Hepatocyte (in vitro differentiated cells): ENCODE measurements around the gene SNX20. TPM values are rescaled to one million over a fixed set of nuclear protein-coding genes. Genes with fewer than 3 reads are reported as not detected.

Source experiments
- DNase-seq: peaks from one replicate; pipeline ENCODE4 v3.0.0-alpha.2; 2016; ENCODE audit warnings: low spot score
- H2AFZ ChIP-seq: fragments of 200-600 bp; sonication (generic); 2 replicates; pipeline ENCODE4 v1.6.0; 2016; ENCODE audit warnings: antibody characterized with exemption, mild to moderate bottlenecking
- H3K27ac ChIP-seq: fragments of 200-600 bp; sonication (generic); 2 replicates; pipeline ENCODE4 v1.5.1; 2016; ENCODE audit warnings: mild to moderate bottlenecking
- H3K27me3 ChIP-seq: fragments of 200-600 bp; sonication (generic); 2 replicates; pipeline ENCODE4 v1.6.1; 2016
- H3K36me3 ChIP-seq: fragments of 200-600 bp; sonication (generic); replicated peaks from 2 replicates; pipeline ENCODE4 v1.5.1; 2016; ENCODE audit warnings: low read depth; ENCODE audit not compliant: insufficient read depth
- H3K4me1 ChIP-seq: fragments of 200-600 bp; sonication (generic); 2 replicates; pipeline ENCODE4 v1.5.1; 2016; ENCODE audit warnings: mild to moderate bottlenecking, moderate library complexity; ENCODE audit not compliant: insufficient read depth
- H3K4me2 ChIP-seq: fragments of 200-600 bp; sonication (generic); 2 replicates; pipeline ENCODE4 v1.6.0; 2016
- H3K4me3 ChIP-seq: fragments of 200-600 bp; sonication (generic); 2 replicates; pipeline ENCODE4 v1.5.1; 2016; ENCODE audit warnings: mild to moderate bottlenecking
- H3K79me2 ChIP-seq: fragments of 200-600 bp; sonication (generic); 2 replicates; pipeline ENCODE4 v1.6.0; 2017; ENCODE audit warnings: mild to moderate bottlenecking
- H3K9me2 ChIP-seq: fragments of 200-600 bp; sonication (generic); replicated peaks from 2 replicates; pipeline ENCODE4 v1.6.0; 2017; ENCODE audit warnings: mild to moderate bottlenecking; ENCODE audit not compliant: insufficient read depth
- H3K9me3 ChIP-seq: fragments of 200-600 bp; sonication (generic); 2 replicates; pipeline ENCODE4 v1.5.1; 2016; ENCODE audit warnings: low read depth, mild to moderate bottlenecking
- H4K20me1 ChIP-seq: fragments of 200-600 bp; sonication (generic); 2 replicates; pipeline ENCODE4 v1.6.0; 2016; ENCODE audit warnings: mild to moderate bottlenecking; ENCODE audit not compliant: insufficient read depth, poor library complexity, severe bottlenecking
- EZH2 ChIP-seq: fragments of 200-600 bp; sonication (generic); IDR thresholded peaks from 2 replicates; pipeline ENCODE4 v1.6.1; 2016; ENCODE audit warnings: antibody characterized with exemption, mild to moderate bottlenecking, borderline replicate concordance
- EZH2phosphoT487 ChIP-seq: fragments of 200-600 bp; sonication (generic); IDR thresholded peaks from one replicate; pipeline ENCODE4 v1.6.1; 2018; ENCODE audit warnings: antibody characterized with exemption, mild to moderate bottlenecking, low read depth, moderate library complexity; ENCODE audit not compliant: unreplicated experiment, severe bottlenecking
- WGBS: methylation state at CpG from one replicate; pipeline ENCODE4 v1.1.6; 2016; ENCODE audit warnings: low lambda C conversion rate; ENCODE audit errors: missing lambda C conversion rate; 5-methylcytosine and 5-hydroxymethylcytosine counted together
- polyA plus RNA-seq: library from polyadenylated mRNA; unstranded; fragments of >200 nt; fragmentation: Nextera tagmentation; extraction: Ambion mirVana; gene quantifications from 2 replicates; pipeline ENCODE4 v1.2.1, GENCODE V29; 2016
- total RNA-seq: library from RNA; depleted of rRNA; stranded (reverse); fragments of >200 nt; gene quantifications from 2 replicates; pipeline ENCODE4 v1.2.3, GENCODE V29; 2014
- TF ChIP-seq, protein P1 (sequence below): fragments of 200-600 bp; sonication (generic); IDR thresholded peaks from 2 replicates; pipeline ENCODE4 v1.5.1; 2016; ENCODE audit warnings: antibody characterized with exemption, mild to moderate bottlenecking; ENCODE audit not compliant: poor library complexity

The SNX20 gene
- total and polyA plus RNA-seq, 2 experiments from 2014 or later, result not detected

DNA sequence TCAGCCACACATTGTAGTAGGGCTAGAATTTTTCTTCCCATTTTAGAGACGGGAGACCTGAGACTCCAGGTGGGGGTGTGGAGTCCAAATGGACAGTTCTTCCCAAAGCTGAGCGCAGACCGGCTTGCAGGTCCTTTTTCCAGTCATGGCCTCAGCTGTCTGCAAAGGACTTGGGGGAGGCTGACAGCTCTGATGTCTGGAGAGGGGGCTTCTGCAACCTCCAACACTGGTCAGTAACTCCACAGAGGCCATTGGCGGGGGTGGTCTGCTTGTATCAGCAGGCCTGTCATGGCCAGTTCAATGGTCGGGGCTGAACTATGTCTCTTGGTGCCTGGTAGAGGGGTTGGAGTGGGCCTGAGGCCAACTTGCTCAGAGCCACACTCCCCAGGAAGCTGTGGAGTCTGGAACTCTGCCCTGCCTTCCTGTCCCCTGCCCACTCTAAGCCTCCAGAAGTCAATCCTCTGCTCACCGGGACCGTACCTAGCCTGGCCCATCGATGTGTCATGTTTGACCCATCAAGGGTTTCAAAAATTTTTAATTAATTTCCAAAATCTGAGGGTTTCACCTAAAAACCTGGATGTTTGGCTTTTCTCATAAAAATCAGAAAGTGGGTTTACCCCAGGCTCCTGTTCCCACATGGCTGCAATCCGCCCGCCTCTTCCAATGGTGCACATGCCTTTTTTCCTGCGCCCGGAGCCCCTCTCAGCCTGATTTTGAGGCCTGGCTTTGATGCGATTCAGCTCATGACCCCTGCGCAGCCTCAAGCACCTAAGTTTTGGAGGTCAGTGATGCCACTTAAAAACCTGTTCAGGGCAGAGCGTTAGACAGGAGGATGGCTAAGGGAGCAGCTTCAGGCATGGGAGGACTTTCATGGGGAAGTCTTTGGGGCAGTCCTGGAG, 39.9 kb downstream of the SNX20 start:
- H3K4me3 ChIP-seq, result no peak overlapping the region
- no peak overlapping the region for H3K27ac ChIP-seq
- H3K27me3 ChIP-seq, result no peaks in the 10 kb centered on the region
- no peaks in the 10 kb centered on the region for H3K4me1 ChIP-seq
- TF ChIP-seq EZH2phosphoT487, result no peak
- TF ChIP-seq, protein P1, sequence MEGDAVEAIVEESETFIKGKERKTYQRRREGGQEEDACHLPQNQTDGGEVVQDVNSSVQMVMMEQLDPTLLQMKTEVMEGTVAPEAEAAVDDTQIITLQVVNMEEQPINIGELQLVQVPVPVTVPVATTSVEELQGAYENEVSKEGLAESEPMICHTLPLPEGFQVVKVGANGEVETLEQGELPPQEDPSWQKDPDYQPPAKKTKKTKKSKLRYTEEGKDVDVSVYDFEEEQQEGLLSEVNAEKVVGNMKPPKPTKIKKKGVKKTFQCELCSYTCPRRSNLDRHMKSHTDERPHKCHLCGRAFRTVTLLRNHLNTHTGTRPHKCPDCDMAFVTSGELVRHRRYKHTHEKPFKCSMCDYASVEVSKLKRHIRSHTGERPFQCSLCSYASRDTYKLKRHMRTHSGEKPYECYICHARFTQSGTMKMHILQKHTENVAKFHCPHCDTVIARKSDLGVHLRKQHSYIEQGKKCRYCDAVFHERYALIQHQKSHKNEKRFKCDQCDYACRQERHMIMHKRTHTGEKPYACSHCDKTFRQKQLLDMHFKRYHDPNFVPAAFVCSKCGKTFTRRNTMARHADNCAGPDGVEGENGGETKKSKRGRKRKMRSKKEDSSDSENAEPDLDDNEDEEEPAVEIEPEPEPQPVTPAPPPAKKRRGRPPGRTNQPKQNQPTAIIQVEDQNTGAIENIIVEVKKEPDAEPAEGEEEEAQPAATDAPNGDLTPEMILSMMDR, result no peak
- TF ChIP-seq EZH2, result no peak
- no peaks in the 10 kb centered on the region for H3K9me3 ChIP-seq
- H3K36me3 ChIP-seq, result no peaks in the 10 kb centered on the region
- 90% methylated on average over 15 of the region's 15 CpGs for WGBS
- H3K4me2 ChIP-seq, result no peak overlapping the region
- H3K9me2 ChIP-seq, result no peaks in the 10 kb centered on the region
- no peak for DNase-seq
- H4K20me1 ChIP-seq, result no peaks in the 10 kb centered on the region
- H3K79me2 ChIP-seq, result no peaks in the 10 kb centered on the region
- H2AFZ ChIP-seq, result no peak overlapping the region

DNA sequence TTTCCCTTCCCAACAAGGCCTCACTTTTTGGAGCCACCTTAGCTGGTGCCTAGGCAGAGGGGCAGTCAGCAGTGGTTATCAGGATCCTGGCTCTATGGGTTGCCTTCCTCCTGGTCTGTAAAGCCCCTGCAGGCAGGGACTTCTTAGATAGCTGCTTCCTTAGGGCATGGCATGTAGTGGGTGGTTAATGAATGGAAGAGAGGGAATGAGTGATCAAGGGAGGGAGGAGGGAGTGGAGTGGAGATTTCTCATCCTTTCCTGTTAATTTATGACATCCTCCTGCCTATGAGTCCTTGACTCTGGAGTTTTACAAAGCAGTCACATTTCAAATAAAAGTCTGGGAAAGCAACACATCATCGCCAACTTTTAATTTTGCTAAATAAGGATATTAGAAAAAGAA, 40.7 kb downstream of the SNX20 start:
- no peaks in the 10 kb centered on the region for H3K79me2 ChIP-seq
- H3K4me3 ChIP-seq, result no peak overlapping the region
- no peaks in the 10 kb centered on the region for H3K4me1 ChIP-seq
- H3K9me3 ChIP-seq, result no peaks in the 10 kb centered on the region
- H3K27me3 ChIP-seq, result no peaks in the 10 kb centered on the region
- H3K36me3 ChIP-seq, result no peaks in the 10 kb centered on the region
- TF ChIP-seq EZH2phosphoT487 (no peak), EZH2 (no peak)
- TF ChIP-seq, protein P1, result no peak
- no peaks in the 10 kb centered on the region for H4K20me1 ChIP-seq
- WGBS, result 95% methylated on average over 1 of the region's 1 CpG
- H3K27ac ChIP-seq, result no peak overlapping the region
- no peaks in the 10 kb centered on the region for H3K9me2 ChIP-seq
- DNase-seq, result no peak
- H3K4me2 ChIP-seq, result no peak overlapping the region
- no peak overlapping the region for H2AFZ ChIP-seq

DNA sequence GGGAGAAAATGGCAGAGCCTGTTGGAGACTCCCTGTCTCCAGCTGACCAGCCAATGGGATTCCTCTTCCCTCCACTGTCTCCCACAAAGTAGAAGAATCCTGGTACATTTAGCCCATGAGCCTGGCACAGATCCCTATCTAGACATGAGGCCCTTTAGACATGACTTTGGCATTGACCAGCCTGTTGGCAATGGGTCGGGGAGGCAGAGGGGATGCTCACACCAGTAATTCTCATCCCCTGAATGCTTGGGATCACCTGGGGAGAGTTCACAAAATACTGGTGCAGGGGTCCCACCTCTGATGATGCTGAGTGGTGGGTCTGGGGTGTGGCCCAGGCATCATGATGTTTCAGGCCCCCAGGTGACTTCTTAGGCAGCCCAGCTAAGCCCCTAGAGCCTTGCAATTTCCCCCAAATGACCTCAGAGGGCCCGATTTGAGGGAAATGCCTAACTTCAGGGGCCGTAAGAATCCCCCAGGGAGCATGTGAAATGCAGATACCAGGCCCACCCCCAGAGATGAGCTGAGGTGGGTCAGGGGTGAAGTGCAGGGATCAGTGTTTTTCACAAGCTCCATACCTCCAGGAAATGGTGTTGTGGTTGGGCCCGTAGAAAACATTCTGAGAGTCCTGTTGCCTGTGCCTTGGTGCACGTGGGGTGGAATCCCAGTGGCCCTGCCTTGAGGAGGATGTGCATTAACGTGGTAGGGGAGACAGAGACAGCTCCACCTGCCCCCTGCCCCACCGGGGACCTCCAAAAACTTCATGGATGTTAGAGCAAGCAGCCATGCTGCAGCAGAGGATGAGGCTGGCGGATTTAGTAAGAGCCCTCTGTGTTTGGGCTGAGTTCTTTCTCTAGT, 42.1 kb downstream of the SNX20 start:
- Histone ChIP-seq H3K4me1 (no peaks in the 10 kb centered on the region), H3K4me3 (no peak overlapping the region), H3K79me2 (no peaks in the 10 kb centered on the region), H3K27ac (no peak overlapping the region), H2AFZ (no peak overlapping the region), H3K9me3 (no peaks in the 10 kb centered on the region), H3K27me3 (no peaks in the 10 kb centered on the region), H3K4me2 (no peak overlapping the region), H3K9me2 (no peaks in the 10 kb centered on the region), H3K36me3 (no peaks in the 10 kb centered on the region), H4K20me1 (no peaks in the 10 kb centered on the region)
- TF ChIP-seq EZH2phosphoT487 (no peak), EZH2 (no peak)
- TF ChIP-seq, protein P1, result no peak
- 87% methylated on average over 8 of the region's 8 CpGs for WGBS
- no peak for DNase-seq
